Esophagus muscularis mucosa (tissue), 4 donors: ENCODE data around the gene ANKS1A.

ENCODE experiments used
- EP300 ChIP-seq: sonication (generic); formaldehyde crosslinking; IDR thresholded peaks from one replicate; pipeline ENCODE4 v1.6.1; 2017; ENCODE audit warnings: antibody characterized with exemption
- POLR2A ChIP-seq: fragments of 450-650 bp; IDR thresholded peaks from one replicate; pipeline ENCODE4 v1.6.1; 2017; ENCODE audit warnings: antibody characterized with exemption, moderate library complexity, mild to moderate bottlenecking, low read depth
- POLR2AphosphoS5 ChIP-seq, 2 donors: sonication (generic); formaldehyde crosslinking; IDR thresholded peaks; one replicate each; pipeline ENCODE4 v1.6.1; 2017; ENCODE audit warnings: antibody characterized with exemption in 2 of 2
- TF ChIP-seq, protein P1 (sequence below), 3 experiments: fragments of 200-600 bp in 2 of 3; fragments of 450-650 bp in 1 of 3; sonication (generic) in 2 of 3; IDR thresholded peaks; one replicate each; pipeline ENCODE4 v1.5.1; 2017 to 2019; ENCODE audit warnings: antibody characterized with exemption in 3 of 3, mild to moderate bottlenecking in 2 of 3, moderate library complexity in 1 of 3

DNA sequence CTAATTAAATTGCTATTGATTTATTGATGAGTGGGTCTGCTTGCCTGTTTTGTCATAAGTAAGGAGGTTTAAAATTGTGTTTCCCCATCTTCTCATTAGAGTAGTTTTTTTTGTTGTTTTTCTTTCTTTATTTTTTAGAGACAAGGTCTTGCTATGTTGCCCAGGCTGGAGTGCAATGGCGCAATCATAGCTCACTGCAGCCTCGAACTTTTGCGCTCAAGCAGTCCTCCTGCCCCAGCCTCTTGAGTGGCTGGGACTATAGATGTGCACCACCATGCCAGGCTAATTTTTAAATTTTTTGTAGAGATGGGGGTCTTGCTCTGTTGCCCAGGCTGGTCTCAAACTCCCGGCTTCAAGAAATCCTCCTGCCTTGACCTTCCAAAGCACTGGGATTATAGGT is 31.0 kb downstream of the ANKS1A start:
- TF ChIP-seq POLR2AphosphoS5 (IDR thresholded peaks at IDR 0.05): no peak
- TF ChIP-seq, protein P1, sequence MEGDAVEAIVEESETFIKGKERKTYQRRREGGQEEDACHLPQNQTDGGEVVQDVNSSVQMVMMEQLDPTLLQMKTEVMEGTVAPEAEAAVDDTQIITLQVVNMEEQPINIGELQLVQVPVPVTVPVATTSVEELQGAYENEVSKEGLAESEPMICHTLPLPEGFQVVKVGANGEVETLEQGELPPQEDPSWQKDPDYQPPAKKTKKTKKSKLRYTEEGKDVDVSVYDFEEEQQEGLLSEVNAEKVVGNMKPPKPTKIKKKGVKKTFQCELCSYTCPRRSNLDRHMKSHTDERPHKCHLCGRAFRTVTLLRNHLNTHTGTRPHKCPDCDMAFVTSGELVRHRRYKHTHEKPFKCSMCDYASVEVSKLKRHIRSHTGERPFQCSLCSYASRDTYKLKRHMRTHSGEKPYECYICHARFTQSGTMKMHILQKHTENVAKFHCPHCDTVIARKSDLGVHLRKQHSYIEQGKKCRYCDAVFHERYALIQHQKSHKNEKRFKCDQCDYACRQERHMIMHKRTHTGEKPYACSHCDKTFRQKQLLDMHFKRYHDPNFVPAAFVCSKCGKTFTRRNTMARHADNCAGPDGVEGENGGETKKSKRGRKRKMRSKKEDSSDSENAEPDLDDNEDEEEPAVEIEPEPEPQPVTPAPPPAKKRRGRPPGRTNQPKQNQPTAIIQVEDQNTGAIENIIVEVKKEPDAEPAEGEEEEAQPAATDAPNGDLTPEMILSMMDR (IDR thresholded peaks at IDR 0.05): no peak
- TF ChIP-seq EP300: no peak
- TF ChIP-seq POLR2A: no peak
